IMR-90 (cell line): ENCODE measurements around the gene KCNQ1. TPM values are rescaled to one million over a fixed set of nuclear protein-coding genes. Genes with fewer than 3 reads are reported as not detected.

Experiments used
- ATAC-seq: fragments of 200-7000 bp; cut with Tn5 transposase; 2 replicates; pipeline ENCODE4 v1.9.1; 2020; ENCODE audit warnings: low read depth, mild to moderate bottlenecking, moderate library complexity
- BruUV-seq: library from RNA; stranded (reverse); fragments of 400-500 nt; replicated peaks from 2 replicates; lab custom pipeline; 2021; lab: Mats Ljungman, UMichigan
- CTCF ChIA-PET: fragments of 300-600 bp; formaldehyde crosslinking; extraction: SDS; loops from one replicate; lab custom pipeline; 2021; ENCODE audit warnings: antibody characterized with exemption; lab: Yijun Ruan, JAX
- POLR2A ChIA-PET: fragments of 300-600 bp; sonication (Branson Sonifier 250); formaldehyde crosslinking; loops from one replicate; lab custom pipeline; 2022; ENCODE audit warnings: antibody characterized with exemption; ENCODE audit not compliant: unreplicated experiment; lab: Charles Lee
- DNase-seq: peaks from one replicate; pipeline ENCODE4 v3.0.0; 2013
- H2AFZ ChIP-seq: replicated peaks from 2 replicates; pipeline ENCODE3; 2013; ENCODE audit warnings: low read length, mild to moderate bottlenecking; ENCODE audit not compliant: poor library complexity
- H2AK5ac ChIP-seq: 2 replicates; pipeline ENCODE4 v1.6.1; 2013; ENCODE audit warnings: low read depth, low read length, inconsistent platforms
- H2AK9ac ChIP-seq: replicated peaks from 2 replicates; pipeline ENCODE3; 2013; ENCODE audit warnings: mild to moderate bottlenecking, low read depth, low read length, moderate library complexity; ENCODE audit not compliant: poor library complexity
- H2BK120ac ChIP-seq: 2 replicates; pipeline ENCODE4 v1.6.1; 2013; ENCODE audit warnings: low read depth, low read length, inconsistent platforms
- H2BK15ac ChIP-seq: 3 replicates; pipeline ENCODE4 v1.6.1; 2013; ENCODE audit warnings: low read depth, low read length, inconsistent platforms
- H2BK20ac ChIP-seq: 2 replicates; pipeline ENCODE4 v1.6.1; 2013; ENCODE audit warnings: low read depth, mild to moderate bottlenecking, inconsistent platforms, low read length, moderate library complexity
- H2BK5ac ChIP-seq: 2 replicates; pipeline ENCODE4 v1.6.1; 2013; ENCODE audit warnings: mild to moderate bottlenecking, low read depth, low read length, inconsistent platforms; ENCODE audit not compliant: poor library complexity, severe bottlenecking
- H3K14ac ChIP-seq: replicated peaks from 2 replicates; pipeline ENCODE4 v1.6.1; 2013; ENCODE audit warnings: low read depth, low read length, inconsistent platforms
- H3K18ac ChIP-seq: 2 replicates; pipeline ENCODE4 v1.6.1; 2013; ENCODE audit warnings: low read depth, low read length, control low read depth
- H3K23ac ChIP-seq: 2 replicates; pipeline ENCODE4 v1.6.1; 2013; ENCODE audit warnings: low read depth, low read length, inconsistent platforms
- H3K27ac ChIP-seq: 2 replicates; pipeline ENCODE4 v1.5.1; 2013; ENCODE audit warnings: mild to moderate bottlenecking, control low read depth, low read length; ENCODE audit not compliant: insufficient read depth
- H3K27me3 ChIP-seq: 2 replicates; pipeline ENCODE4 v1.6.1; 2013; ENCODE audit warnings: low read length; ENCODE audit not compliant: control insufficient read depth, insufficient read depth
- H3K36me3 ChIP-seq: 2 replicates; pipeline ENCODE4 v1.6.1; 2013; ENCODE audit warnings: low read length, mixed read lengths; ENCODE audit not compliant: control insufficient read depth, insufficient read depth
- H3K4ac ChIP-seq: 2 replicates; pipeline ENCODE4 v1.6.1; 2013; ENCODE audit warnings: low read depth, low read length, inconsistent platforms
- H3K4me1 ChIP-seq: 2 replicates; pipeline ENCODE4 v1.6.1; 2013; ENCODE audit warnings: low read length, mixed read lengths; ENCODE audit not compliant: control insufficient read depth, insufficient read depth
- H3K4me2 ChIP-seq: 2 replicates; pipeline ENCODE4 v1.6.1; 2013; ENCODE audit warnings: low read depth, mild to moderate bottlenecking, control low read depth, low read length, moderate library complexity
- H3K4me3 ChIP-seq: 2 replicates; pipeline ENCODE4 v1.5.1; 2013; ENCODE audit warnings: low read depth, mild to moderate bottlenecking, control low read depth, low read length, moderate library complexity; ENCODE audit not compliant: insufficient read depth
- H3K56ac ChIP-seq: 2 replicates; pipeline ENCODE4 v1.6.1; 2013; ENCODE audit warnings: low read length, inconsistent platforms; ENCODE audit not compliant: insufficient read depth; ENCODE audit errors: extremely low read depth
- H3K79me1 ChIP-seq, 2 experiments: 2 replicates each; pipeline ENCODE4 v1.6.1; 2013; ENCODE audit warnings: low read length in 2 of 2, inconsistent platforms in 1 of 2, low read depth in 1 of 2
- H3K9ac ChIP-seq: 2 replicates; pipeline ENCODE4 v1.6.1; 2013; ENCODE audit warnings: low read depth, low read length, control low read depth
- H3K9me1 ChIP-seq: 2 replicates; pipeline ENCODE4 v1.6.1; 2013; ENCODE audit warnings: low read length, inconsistent platforms; ENCODE audit not compliant: insufficient read depth
- H3K9me3 ChIP-seq: 2 replicates; pipeline ENCODE4 v1.6.1; 2013; ENCODE audit warnings: low read length; ENCODE audit not compliant: control insufficient read depth, insufficient read depth
- H4K20me1 ChIP-seq: 2 replicates; pipeline ENCODE4 v1.6.1; 2013; ENCODE audit warnings: low read length, inconsistent platforms; ENCODE audit not compliant: insufficient read depth
- H4K5ac ChIP-seq: 2 replicates; pipeline ENCODE4 v1.6.1; 2013; ENCODE audit warnings: mild to moderate bottlenecking, low read depth, low read length, control low read depth
- H4K8ac ChIP-seq, 2 experiments: 2 replicates each; pipeline ENCODE4 v1.6.1; 2013; ENCODE audit warnings: low read depth in 2 of 2, low read length in 2 of 2, control low read depth in 1 of 2, inconsistent platforms in 1 of 2
- H4K91ac ChIP-seq: 2 replicates; pipeline ENCODE4 v1.6.1; 2013; ENCODE audit warnings: low read depth, low read length, inconsistent platforms; ENCODE audit not compliant: insufficient read depth
- BHLHE40 ChIP-seq: fragments of 150-350 bp; IDR thresholded peaks from 2 replicates; pipeline ENCODE4 v1.6.1; 2016; ENCODE audit warnings: mild to moderate bottlenecking, low read depth, low read length
- CEBPB ChIP-seq: IDR thresholded peaks from 2 replicates; pipeline ENCODE4 v1.6.1; 2012; ENCODE audit warnings: low read depth, low read length, improper control_type of control experiment
- CHD1 ChIP-seq: IDR thresholded peaks from 2 replicates; pipeline ENCODE4 v1.6.1; 2012; ENCODE audit warnings: low read depth, low read length, improper control_type of control experiment
- ELK1 ChIP-seq: fragments of 150-350 bp; IDR thresholded peaks from 2 replicates; pipeline ENCODE4 v1.6.1; 2016; ENCODE audit warnings: low read depth, mild to moderate bottlenecking, low read length, moderate library complexity, borderline replicate concordance
- FOS ChIP-seq: fragments of 150-350 bp; IDR thresholded peaks from 2 replicates; pipeline ENCODE4 v1.6.1; 2016; ENCODE audit warnings: low read depth, low read length
- MAFK ChIP-seq: IDR thresholded peaks from 2 replicates; pipeline ENCODE4 v1.6.1; 2012; ENCODE audit warnings: low read depth, low read length, improper control_type of control experiment
- MXI1 ChIP-seq: IDR thresholded peaks from 2 replicates; pipeline ENCODE4 v1.6.1; 2012; ENCODE audit warnings: low read depth, mild to moderate bottlenecking, low read length, moderate library complexity, borderline replicate concordance
- POLR2A ChIP-seq: IDR thresholded peaks from 2 replicates; pipeline ENCODE4 v1.6.1; 2012; ENCODE audit warnings: mild to moderate bottlenecking, low read depth, low read length
- RAD21 ChIP-seq: IDR thresholded peaks from 2 replicates; pipeline ENCODE4 v1.6.1; 2012; ENCODE audit warnings: low read length, improper control_type of control experiment
- RCOR1 ChIP-seq: IDR thresholded peaks from 2 replicates; pipeline ENCODE4 v1.6.1; 2012; ENCODE audit warnings: mild to moderate bottlenecking, low read length, improper control_type of control experiment; ENCODE audit not compliant: insufficient replicate concordance
- RFX5 ChIP-seq: IDR thresholded peaks from 2 replicates; pipeline ENCODE4 v1.8.0; 2012; ENCODE audit warnings: low read depth, mild to moderate bottlenecking, low read length, moderate library complexity
- SMC3 ChIP-seq: fragments of 150-350 bp; IDR thresholded peaks from 2 replicates; pipeline ENCODE4 v1.6.1; 2016; ENCODE audit warnings: low read depth, mild to moderate bottlenecking, antibody characterized with exemption, low read length, moderate library complexity
- WGBS, 2 experiments: methylation state at CpG; one replicate each; pipeline versions ENCODE4 v1.1.5 to v1.1.7; 2013; ENCODE audit warnings: missing lambda C conversion rate in 2 of 2; ENCODE audit not compliant: insufficient read length in 1 of 2; ENCODE audit errors: extremely low coverage in 2 of 2; 5-methylcytosine and 5-hydroxymethylcytosine counted together
- dilution Hi-C: fragments of 300-500 bp; cut with HindIII; formaldehyde crosslinking; loops from one replicate; pipeline ENCODE4 v1.14.3; 2018; ENCODE audit warnings: low sequenced_read_pairs; ENCODE audit not compliant: unreplicated experiment
- in situ Hi-C: fragments of 300-500 bp; cut with MboI; formaldehyde crosslinking; loops from 3 replicates; pipeline ENCODE4 v1.14.3; 2019; ENCODE audit warnings: low sequenced_read_pairs, inconsistent platforms, mixed read lengths
- intact Hi-C: fragments of 100-400 bp; cut with micrococcal nuclease; formaldehyde crosslinking; loops from 2 replicates; pipeline ENCODE4 v1.10.0; 2022
- polyA plus RNA-seq, 3 experiments: library from polyadenylated mRNA; depleted of rRNA; stranded (reverse); fragments of >200 nt; gene quantifications; 2 replicates each; pipeline ENCODE4 v1.2.3, GENCODE V29; 2012; ENCODE audit warnings: low replicate concordance in 1 of 3
- total RNA-seq: library from RNA; depleted of rRNA; stranded (reverse); fragments of >200 nt; gene quantifications from 2 replicates; pipeline ENCODE4 v1.2.3, GENCODE V29; 2012
- TF ChIP-seq, protein P1 (sequence below): conservative IDR thresholded peaks from 2 replicates; pipeline ENCODE4 v1.5.1; 2012; ENCODE audit warnings: mild to moderate bottlenecking, low read depth, low read length, improper control_type of control experiment

KCNQ1 gene
- total and polyA plus RNA-seq, 2 of the 4 experiments (the other 2 are of a cell fraction): 0.07 TPM; not detected in 1

DNA sequence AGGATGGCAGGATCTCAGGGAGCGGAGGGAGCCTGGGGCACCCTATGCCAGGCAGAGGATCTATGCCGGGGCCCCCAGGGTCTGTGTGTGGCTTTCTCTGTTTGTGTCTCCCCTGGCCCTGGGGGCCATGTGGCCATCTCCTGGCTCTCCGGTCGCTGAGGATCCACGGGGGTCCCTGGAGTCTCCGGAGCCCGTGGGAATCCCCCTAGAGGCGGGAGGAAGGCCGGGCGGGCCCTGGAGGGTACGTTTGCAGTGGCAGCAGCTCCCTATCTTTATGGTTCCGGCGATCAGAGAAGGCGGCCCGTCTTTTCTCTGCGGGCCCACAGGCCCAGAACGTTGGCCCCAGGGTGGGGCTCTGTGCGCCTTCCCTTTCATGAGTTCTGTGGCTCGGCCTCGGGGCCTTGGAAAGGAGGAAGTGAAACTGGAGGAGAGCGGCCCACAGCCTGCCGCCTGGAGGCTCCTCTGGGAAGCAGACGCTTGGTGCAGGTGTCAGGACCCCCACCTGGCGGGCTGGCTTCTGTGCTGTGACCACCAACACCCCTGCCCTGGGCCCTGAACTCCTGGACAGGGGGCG lies 82.1 kb downstream of the KCNQ1 start:
- no peak overlapping the region for H4K8ac ChIP-seq
- H2BK20ac ChIP-seq: no peak overlapping the region
- dilution Hi-C loops (no loop called here), in situ Hi-C loops (no loop called here), intact Hi-C loops (no loop called here)
- H4K20me1 ChIP-seq: no peaks in the 10 kb centered on the region
- no peak overlapping the region for H3K4me2 ChIP-seq
- no peak overlapping the region for H3K4me3 ChIP-seq
- no peak overlapping the region for H2AFZ ChIP-seq
- H3K14ac ChIP-seq: no peak overlapping the region
- no peaks in the 10 kb centered on the region for H3K4me1 ChIP-seq
- no peak overlapping the region for H3K56ac ChIP-seq
- ChIA-PET CTCF (no interaction called here), POLR2A (no interaction called here)
- no peak overlapping the region for H3K9ac ChIP-seq
- H3K79me1 ChIP-seq: no peaks in the 10 kb centered on the region
- no peak overlapping the region for H4K91ac ChIP-seq
- H2BK15ac ChIP-seq: no peak overlapping the region
- H4K5ac ChIP-seq: no peak overlapping the region
- no peaks in the 10 kb centered on the region for H3K9me3 ChIP-seq
- no peak overlapping the region for H3K4ac ChIP-seq
- no peak for TF ChIP-seq RAD21
- TF ChIP-seq SMC3: no peak
- no peak for TF ChIP-seq MAFK
- no peak for TF ChIP-seq POLR2A
- TF ChIP-seq, protein P1, sequence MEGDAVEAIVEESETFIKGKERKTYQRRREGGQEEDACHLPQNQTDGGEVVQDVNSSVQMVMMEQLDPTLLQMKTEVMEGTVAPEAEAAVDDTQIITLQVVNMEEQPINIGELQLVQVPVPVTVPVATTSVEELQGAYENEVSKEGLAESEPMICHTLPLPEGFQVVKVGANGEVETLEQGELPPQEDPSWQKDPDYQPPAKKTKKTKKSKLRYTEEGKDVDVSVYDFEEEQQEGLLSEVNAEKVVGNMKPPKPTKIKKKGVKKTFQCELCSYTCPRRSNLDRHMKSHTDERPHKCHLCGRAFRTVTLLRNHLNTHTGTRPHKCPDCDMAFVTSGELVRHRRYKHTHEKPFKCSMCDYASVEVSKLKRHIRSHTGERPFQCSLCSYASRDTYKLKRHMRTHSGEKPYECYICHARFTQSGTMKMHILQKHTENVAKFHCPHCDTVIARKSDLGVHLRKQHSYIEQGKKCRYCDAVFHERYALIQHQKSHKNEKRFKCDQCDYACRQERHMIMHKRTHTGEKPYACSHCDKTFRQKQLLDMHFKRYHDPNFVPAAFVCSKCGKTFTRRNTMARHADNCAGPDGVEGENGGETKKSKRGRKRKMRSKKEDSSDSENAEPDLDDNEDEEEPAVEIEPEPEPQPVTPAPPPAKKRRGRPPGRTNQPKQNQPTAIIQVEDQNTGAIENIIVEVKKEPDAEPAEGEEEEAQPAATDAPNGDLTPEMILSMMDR: no peak
- no peak for TF ChIP-seq FOS
- TF ChIP-seq ELK1: no peak
- TF ChIP-seq RFX5: no peak
- TF ChIP-seq RCOR1: no peak
- no peak for TF ChIP-seq CEBPB
- TF ChIP-seq CHD1: no peak
- TF ChIP-seq BHLHE40: no peak
- no peak for TF ChIP-seq MXI1
- H2AK5ac ChIP-seq: no peak overlapping the region
- no peak overlapping the region for H3K27ac ChIP-seq
- H3K18ac ChIP-seq: no peak overlapping the region
- ATAC-seq (no peak), DNase-seq (no peak)
- no peak overlapping the region for H2AK9ac ChIP-seq
- peaks cover 41% of the 10 kb centered on the region for H3K27me3 ChIP-seq
- no peak overlapping the region for H2BK120ac ChIP-seq
- no TSS peak for BruUV-seq
- H3K23ac ChIP-seq: no peak overlapping the region
- H3K36me3 ChIP-seq: no peaks in the 10 kb centered on the region
- no peak overlapping the region for H2BK5ac ChIP-seq
- no peaks in the 10 kb centered on the region for H3K9me1 ChIP-seq
- WGBS, 2 experiments: 41% methylated on average over 8 of the region's 25 CpGs; no CpG with 5 or more reads in 1 of the 2 experiments
